Measurements from ENCODE around the gene CHST15.

Gene CHST15

DNA sequence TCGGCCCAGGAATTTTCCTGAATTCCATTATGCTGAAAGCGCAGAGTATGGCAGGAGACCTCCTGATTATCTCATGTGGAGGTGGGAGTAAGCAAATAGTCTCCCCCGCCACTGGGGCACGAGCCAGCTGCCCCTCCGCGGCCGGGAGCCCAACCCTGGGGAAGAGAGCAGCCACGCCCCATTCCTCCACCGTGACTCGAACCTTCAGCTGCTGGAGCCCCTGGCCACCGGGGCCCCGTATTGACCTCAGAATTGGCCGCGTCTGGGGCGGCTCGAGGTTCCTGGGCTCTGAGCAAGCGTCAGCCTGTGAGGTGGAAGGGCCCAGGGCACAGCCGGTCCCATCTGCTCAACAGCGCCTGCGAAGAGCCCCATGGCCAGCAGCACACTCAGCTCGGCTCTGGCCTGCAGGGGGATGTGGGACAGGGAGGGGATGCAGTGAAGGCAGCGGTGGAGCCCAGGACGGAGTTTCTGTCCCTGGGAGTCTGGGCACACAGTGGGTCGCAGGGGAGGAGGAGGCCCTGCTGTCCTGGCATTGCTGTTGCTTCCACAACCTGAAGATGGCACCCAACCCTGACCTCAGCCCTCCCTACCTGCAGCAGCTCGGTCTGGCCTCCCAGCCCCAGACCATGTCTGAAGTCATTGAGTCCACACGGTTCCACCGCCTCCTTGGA lies 97.8 kb downstream of the CHST15 start:
- DNase-seq = peak; percentile 89

DNA sequence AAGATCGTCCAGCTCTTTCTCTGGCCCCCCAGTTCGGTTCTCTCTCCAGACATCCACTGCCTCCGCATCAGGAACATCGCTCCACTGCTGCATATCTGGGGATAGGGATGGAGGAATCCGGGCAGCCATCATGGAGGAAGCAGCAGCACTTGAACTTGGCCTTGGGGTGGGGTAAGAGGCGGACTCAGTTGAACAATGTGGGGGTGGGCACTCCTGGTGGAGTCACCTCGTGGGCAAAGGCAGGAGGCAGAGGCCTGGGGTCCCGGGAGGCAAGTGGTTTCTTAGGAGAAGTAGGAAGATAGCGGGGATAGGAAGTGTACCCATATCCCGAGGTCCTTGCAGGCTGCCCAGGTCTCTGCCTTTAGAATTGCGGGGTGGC lies 98.3 kb downstream of the CHST15 start:
- no peak for DNase-seq

DNA sequence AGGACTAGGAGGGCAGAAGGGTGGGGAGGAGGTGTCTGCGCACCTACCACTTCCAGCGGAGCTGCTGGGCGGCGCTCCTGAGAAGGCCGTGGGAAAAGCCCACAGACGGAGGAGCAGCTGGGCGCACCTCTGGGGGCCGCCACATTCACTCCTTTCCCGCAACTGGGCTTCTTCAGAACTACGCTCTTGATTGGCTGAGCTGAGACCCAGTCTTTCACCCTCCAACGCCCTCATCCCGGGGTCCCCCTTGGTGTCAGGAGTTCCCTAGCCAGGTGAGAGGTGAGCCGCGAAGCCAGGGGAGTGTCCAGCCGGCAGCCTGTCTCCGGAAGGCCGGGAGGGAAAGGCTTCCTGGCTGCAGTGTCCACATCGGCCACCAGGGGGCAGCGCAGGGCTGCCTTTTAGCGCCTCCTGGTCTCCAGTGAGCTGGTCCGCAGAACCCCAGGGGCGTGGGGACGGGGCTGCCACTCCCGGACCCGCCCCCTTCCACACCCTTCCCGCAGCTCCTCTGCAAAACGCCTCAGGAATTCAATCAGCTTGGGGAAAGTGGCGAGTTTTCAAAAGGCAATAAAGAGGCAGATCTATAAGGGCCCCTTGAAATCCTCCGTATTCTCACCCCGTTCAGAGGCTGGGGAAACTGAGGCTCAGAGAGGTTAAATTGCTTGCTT lies 98.8 kb downstream of the CHST15 start:
- DNase-seq = peak; percentile 95

DNA sequence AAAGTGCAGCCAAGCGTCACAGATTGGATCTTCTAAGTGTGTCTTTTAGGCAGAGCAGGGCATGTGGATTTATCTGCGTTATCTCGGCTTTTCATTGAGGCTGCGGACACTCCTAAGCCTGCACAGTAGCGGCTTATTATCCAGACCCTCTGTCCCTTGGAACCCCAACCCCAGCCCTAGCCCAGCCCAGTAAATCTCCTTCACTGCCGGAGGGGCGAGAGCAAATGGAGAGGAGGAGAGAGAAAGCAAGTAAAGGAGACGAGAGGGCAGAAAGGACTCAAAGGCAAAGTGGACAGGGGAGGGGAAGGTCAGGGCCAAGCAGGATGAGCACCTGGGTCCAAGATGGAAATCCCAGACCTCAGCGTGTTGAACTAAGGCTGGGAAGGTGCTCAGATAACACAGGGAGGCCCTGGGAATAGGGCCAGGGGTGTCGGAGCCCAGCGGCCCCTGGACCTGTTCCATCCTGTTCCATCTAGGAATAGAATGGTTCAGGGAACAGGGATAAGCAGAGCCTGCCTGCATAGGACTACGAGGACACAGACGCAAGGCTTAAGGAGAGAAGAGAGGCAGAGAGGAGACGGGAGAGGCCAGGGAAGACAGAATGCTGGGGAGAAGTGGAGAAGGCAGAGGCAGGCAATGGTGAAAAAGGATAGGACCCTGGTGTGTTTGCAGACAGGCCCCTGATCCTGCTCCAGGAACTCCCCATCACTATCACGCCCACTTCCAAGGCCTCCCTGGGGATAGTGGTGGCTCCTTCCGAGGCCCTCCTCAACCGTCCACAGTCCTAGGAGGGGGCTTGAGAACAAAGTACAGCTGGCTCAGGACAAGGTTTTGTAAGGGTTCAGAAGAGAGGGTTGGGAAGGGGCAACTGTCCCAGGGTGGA lies 99.6 kb downstream of the CHST15 start:
- DNase-seq = no peak

DNA sequence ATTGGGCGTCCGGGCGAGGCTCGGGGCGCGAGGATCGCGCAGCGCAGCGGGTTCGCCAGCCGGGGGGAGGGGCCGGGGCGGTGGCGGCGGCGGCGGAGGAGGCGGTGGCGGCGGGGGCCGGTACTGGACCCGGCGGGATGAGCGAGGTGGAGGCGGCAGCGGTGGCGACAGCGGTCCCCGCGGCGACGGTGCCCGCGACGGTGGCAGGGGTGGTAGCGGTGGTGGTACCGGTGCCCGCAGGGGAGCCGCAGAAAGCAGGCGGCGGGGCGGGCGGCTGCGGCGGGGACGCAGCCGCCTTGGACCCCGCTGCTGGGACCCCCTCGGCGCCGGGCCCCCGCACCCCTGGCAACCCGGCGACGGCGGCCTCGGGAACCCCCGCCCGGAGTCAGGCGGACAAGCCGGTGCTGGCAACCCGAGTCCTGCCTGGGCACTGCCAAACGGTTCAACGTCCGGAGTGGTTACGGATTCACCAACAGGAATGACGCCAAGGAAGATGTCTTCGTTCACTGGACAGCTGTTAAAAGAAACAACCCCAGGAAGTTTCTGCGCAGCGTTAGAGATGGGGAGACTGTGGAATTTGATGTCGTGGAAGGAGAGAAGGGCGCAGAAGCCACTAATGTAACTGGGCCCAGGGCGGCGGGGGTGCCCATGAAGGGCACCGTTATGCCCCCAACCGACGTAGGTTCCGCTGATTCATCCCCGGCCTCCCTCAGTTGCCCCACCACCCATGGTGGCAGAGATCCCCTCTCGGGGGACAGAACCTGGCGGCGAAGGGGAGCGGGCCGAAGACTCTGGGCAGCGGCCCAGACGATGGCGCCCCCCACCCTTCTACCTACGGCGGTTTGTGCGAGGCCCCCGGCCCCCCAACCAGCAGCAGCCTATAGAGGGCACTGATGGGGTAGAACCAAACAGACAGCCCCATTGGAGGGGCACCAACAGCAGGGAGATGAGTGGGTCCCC lies 101.5 kb downstream of the CHST15 start:
- no peak for DNase-seq

DNA sequence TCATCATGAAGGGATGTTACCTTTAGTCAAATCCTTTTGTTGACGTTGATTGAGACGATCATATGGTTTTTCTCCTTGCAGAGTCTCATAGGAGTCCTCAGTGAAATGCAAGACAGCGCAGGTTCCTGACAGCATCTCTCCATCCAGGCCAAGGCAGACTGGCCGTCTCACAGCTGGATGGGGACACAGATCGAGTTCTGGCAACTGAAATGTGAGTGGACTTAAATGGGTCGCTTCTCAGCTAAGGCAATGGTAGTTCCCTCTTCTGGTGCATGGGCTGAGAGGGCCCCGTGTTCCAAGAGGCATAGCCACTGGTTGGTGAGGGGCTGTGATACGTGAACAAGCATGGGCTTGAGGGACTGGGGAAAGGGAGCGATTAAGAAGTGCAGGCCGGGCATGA lies 102.5 kb downstream of the CHST15 start:
- no peak for DNase-seq

DNA sequence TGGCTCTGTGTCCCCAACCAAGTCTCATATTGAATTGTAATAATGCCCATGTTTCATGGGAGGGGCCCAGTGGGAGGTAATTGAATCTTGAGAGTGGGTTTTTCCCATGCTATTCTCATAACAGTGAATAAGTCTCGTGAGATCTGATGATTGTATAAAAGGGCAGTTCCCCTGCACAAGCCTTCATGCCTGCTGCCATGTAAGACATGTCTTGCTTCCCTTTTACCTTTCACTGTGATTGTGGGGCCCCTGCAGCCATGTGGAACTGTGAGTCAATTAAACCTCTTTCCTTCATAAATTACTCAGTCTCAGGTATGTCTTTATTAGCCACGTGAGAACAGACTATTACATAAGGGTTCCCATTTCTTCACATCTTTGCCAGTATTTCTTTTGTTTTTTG lies 104.7 kb downstream of the CHST15 start:
- no peak for DNase-seq

DNA sequence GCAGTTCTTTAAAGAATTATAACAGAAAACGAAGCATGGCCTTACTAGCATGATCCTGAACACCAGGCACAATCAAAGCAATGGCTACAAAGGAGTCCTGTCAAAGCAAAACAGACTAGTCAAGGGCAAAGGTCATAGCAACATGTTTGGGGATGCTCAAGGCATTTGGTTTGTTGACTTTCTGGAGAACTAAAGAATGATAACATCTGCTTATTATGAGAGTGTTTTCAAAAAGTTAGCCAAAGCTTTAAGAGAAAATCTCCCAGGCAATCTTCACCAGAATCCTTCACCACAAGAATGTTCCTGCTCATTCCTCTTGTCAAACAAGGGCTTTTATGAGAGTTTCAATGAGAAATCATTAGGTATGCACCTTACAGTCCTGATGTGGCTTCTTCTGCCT lies 106.7 kb downstream of the CHST15 start:
- DNase-seq = no peak

DNA sequence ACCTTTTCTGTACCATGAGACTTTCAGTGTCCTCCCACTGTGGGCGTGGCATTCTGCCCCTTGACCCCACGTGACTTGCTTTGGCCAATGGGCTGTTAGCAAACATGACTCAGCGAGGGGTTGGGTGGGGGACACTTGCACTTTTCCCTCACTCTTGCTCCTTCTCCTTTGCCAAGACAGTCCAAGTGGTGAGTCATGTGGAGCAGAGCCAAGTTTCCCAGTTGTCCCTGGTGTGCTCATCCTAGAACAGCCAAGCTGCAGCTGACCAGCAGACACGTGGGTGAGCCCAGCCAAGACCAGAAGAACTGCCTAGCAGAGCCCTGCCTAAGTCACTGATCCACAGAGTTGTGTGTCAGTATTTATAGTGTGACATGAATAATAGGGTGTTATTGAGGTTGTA lies 119.0 kb downstream of the CHST15 start:
- DNase-seq = no peak

DNA sequence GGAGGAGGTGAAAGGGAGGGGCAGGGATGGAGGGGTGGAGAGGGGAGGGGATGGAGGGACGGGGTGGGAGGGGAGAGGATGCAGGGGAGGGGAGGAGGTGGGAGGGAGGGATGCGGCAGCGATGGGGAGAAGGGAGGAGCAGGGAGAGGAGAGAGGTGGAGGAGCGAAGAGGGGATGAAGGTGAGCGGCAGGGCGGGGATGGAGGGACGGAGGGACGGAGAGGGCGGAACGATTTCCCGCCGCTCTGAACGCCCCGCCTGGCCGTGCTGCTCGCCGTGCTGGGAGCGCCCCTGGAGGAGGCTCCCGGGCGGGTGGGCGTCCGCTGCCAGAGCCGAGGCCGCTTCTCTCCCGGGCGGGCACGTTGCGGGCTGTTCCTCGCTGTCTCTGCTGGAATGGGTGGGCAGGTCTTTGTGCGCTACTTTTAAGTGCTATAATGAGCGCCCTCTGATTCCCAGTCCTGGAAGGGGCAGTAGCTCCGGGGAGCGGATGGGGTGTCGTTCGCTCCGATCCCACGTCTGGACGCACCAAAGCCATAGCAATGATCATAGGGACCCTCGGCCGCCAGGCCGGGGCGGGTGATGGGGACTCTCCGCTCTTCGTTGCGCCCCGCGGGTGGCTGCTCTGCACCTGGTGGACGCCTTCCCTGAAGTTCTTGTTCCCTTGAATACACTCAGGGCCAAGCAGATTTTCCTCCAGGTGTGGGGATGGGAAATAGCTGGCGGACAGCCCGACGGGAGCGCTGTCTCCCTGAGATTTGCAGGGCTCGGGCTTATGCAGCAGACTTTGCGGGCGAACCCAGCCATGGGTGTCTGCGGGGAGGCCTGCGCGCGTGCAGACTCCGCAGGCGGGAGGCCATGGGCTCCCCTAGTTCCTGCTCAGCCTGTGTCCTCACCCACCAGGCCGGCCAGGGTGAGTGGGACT lies 120.7 kb downstream of the CHST15 start:
- DNase-seq = no peak

DNA sequence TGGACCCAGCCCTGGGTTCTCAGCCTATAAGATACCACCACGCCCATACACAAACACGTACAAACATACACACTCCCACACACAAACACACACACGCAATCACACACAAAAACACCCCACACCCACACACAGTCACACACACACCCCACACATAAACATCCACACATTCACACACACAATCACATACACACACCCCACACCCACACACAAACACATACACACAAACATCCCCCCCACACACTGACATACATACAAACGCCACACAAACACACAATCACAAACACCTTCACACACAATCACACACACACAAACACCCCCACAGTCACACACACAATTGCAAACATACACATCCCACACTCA lies 122.5 kb downstream of the CHST15 start:
- DNase-seq = no peak

DNA sequence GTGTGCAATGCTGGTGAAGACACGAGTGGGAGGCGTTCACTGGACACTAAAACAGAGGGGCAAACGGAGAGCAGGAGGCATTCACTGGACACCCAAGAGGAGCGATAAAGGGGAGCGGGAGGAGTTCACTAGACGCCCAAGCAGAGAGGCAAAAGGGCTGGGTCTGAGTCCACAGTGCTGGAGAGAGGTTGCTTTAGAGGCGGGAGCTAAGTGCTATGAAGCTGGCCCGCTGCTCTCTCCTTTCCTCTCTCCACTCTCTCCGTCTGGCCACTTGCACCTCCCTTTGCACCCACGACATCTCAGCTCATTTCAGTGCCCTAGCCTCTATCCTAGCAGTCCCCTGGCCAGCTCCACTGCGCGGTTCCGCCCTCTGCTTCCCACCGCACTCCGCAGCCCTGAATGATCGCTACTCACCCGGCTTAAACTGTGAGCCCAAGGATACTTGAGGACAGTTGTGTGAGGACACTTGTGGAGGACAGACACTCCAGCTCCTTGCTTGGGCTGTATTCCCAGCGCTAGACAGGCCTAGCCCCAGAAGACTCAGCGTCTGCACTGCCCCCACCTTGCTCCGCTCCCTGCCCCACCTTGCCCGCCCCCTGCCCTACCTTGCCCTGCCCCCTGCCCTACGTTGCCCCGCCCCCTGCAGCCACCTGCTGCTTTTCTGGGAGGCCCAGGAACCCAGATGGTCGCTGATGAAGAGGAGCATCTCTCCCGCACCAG lies 123.0 kb downstream of the CHST15 start:
- DNase-seq = no peak

DNA sequence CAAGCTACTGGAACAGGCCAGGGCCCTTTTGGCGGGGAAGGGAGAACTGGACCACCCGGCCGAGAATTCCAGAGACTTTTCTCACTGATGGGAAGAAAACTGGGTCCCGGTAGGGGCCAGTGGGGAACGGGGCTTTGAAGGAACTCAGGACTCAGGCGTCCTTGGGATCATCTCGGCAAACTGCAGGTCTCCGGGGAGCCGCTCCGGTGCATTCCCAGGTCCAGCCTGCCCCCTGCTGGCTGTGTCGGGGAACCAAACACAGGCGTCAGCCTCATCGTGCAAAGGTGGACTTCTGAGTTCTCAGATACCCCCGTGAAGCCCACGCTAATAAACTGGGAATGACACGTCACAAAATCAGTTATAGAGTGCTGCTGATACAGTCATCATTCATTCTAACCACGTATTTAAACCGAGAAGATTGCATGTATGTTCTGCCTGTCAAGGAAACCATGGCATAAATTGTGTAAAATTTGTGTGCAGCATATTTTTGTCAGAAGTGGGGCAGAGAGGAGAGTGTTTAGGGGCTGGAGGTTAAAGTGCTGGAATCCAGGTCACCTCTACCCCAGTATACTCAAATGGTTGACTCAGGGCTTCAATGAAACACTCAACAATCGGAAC lies 125.7 kb downstream of the CHST15 start:
- peak; percentile 86 for DNase-seq

DNA sequence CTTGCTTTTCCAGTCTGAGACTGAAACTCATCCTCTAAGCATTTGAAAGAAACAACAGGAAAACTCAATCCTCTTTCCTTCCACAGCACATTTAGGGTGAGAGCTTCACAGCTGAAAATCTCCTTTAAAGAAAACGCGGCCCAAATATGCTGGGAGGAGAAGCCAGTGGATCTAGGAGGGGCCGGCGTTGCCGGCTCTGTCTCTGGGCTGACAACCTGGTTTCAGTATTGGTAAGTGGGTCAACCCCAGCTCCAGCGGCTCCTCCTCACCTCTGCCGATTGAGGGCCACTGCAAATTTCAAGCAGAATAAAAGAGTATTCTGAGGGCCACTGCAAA lies 126.5 kb downstream of the CHST15 start:
- no peak for DNase-seq

DNA sequence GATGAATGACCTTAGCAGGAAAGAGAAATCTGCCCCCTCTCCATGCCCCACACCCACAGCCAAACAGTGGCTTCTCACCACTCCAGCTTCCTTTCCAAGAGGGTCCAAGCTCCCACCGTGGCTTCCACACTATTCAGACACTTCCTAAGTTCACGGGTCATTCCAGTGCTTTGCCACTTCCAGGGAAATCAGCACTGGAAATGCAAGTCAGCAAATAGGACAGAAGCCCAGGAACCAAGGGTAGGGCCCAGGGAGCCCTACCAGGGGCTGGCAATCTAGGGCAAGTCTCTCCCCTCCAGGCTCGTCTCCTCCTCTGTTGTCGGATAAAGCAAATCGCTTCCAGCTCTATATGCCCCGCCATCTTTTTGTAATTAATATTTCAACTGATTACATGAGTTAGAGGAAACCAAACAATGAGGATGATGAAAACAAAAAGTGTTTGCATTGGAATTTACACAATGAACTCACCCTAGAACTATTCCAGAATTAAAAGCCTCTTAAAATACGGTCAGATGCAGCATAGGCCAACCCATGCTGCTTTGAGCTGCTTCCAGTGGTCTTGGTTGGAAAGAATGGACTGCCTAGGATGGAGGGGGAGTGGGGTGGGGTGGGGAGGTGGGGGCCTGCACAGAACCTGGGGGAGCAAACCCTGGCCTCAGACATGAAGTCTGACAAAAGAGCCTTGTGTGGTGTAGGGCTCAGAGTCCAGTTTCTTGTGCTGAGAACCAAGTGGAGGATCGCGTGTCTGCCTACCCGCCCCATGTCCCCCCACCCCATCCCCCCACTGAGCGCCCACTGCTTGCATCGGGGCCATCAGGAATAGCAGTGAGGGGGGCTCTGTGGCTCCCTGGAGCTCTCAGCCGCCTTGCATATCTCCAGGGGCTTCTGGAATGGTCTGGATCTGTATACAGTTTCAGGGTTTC lies 127.2 kb downstream of the CHST15 start:
- DNase-seq = no peak

DNA sequence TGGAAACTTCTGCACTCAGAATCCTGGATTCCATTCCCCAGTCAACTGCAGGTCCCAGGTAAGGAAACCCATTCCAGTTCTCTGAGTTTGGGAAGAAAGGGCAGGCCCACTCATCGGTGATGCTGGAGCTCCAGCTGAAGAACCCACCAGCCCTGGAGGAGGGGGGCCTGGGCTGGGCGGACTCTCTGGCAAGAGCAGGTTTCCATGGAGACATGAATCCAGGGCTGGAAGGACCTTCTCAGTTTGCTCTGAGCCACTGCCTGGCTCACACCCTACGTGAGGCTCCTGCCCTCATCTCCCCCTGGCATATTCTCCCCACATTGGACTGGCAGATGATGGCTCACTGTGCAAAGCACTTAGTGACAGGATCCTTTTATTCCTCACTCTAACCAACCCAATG lies 128.4 kb downstream of the CHST15 start:
- DNase-seq = no peak

DNA sequence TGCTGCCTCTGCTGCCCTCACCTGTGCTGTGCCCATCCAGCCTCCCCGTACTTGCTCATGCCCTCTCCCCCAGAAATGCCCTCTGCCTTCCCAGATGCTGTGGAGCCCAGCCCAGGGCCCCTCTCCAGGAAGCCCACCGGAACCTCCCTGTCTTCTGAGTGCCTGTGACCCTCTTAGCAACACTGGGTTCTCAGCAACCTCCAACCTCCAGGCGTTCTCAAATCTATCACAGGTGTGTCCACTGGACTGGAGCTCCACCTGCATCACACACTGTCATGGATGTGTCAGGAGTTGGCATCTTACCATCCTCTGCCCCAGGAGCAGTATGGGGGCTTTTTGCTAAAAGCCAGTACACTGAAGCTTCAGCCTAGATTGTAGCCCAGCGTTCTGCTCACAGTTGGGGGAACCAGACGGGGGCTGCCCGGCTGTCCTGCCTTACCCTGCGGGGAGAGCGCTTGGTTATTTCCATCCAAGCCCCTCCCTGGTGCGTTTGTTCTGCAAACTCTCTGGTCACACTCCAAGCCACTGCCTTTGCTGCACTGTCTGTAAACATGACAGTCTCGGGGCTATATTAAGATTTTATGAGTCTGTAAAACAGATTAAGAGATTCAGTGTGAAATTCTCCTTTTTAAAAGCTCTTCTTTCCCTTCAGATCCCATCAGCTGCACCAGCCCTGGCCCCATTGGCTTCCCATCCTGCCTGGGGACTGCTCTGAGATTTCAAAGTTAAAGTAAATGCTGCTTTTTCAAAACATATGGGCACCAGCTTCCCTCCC lies 130.5 kb downstream of the CHST15 start:
- DNase-seq = no peak

DNA sequence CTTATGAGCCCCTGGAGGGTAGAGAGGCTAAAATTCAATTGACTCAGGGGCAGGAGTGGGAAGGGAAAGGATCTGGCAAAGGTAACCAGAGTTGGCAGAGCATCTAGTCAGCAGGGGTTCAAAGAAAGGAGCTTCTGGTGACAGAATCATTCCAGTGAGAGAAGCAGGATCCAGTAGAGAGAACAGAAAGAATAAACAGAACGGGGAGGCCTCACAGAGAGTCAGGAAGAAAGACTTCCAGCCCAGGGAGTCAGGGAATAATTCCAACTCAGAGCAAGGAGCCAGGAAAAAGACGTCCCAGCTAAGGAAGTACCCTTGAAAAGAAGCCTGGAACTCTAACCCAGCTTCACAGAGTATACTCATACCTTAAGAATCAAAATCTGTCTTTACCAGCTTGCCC lies 135.2 kb downstream of the CHST15 start:
- no peak for DNase-seq
